KMS-11 (cell line): ENCODE measurements around the gene TMEM272.

Experiments used
- H2AFZ ChIP-seq: fragments of 200-600 bp; sonication (generic); 2 replicates; pipeline ENCODE4 v1.6.1; 2016; ENCODE audit warnings: antibody characterized with exemption, mixed run types, low read depth
- H3K27ac ChIP-seq: fragments of 200-600 bp; sonication (generic); 2 replicates; pipeline ENCODE4 v1.6.1; 2016; ENCODE audit warnings: mild to moderate bottlenecking, mixed run types
- H3K27me3 ChIP-seq: fragments of 200-600 bp; sonication (generic); 2 replicates; pipeline ENCODE4 v1.6.1; 2017; ENCODE audit warnings: mild to moderate bottlenecking, low read depth, mixed run types, moderate library complexity; ENCODE audit not compliant: insufficient read depth
- H3K36me3 ChIP-seq: fragments of 200-600 bp; sonication (generic); 2 replicates; pipeline ENCODE4 v1.6.1; 2017; ENCODE audit warnings: mild to moderate bottlenecking, mixed run types; ENCODE audit not compliant: insufficient read depth
- H3K4me1 ChIP-seq: fragments of 200-600 bp; sonication (generic); 2 replicates; pipeline ENCODE4 v1.6.1; 2016; ENCODE audit warnings: mild to moderate bottlenecking, low read depth, mixed run types; ENCODE audit not compliant: poor library complexity, severe bottlenecking
- H3K4me2 ChIP-seq: fragments of 200-600 bp; sonication (generic); 2 replicates; pipeline ENCODE4 v1.7.0; 2016; ENCODE audit warnings: mild to moderate bottlenecking, mixed run types
- H3K4me3 ChIP-seq: fragments of 200-600 bp; sonication (generic); IDR thresholded peaks from 2 replicates; pipeline ENCODE4 v1.6.1; 2017; ENCODE audit warnings: low read depth, low read length, mixed read lengths; ENCODE audit not compliant: insufficient read depth
- H3K79me2 ChIP-seq: fragments of 200-600 bp; sonication (generic); 2 replicates; pipeline ENCODE4 v1.6.1; 2016; ENCODE audit warnings: low read depth, mixed run types; ENCODE audit not compliant: insufficient read depth
- H3K9ac ChIP-seq: fragments of 200-600 bp; sonication (generic); 2 replicates; pipeline ENCODE4 v1.6.1; 2016; ENCODE audit warnings: mild to moderate bottlenecking, mixed run types
- H4K20me1 ChIP-seq: fragments of 200-600 bp; sonication (generic); 2 replicates; pipeline ENCODE4 v1.6.1; 2016; ENCODE audit warnings: mild to moderate bottlenecking, mixed run types; ENCODE audit not compliant: insufficient read depth
- CTCF ChIP-seq: fragments of 200-600 bp; sonication (generic); conservative IDR thresholded peaks from 2 replicates; pipeline ENCODE4 v1.6.1; 2017; ENCODE audit warnings: low read depth, mild to moderate bottlenecking, antibody characterized with exemption, low read length, moderate library complexity, mixed read lengths

The TMEM272 gene

GRCh38 chr13:51838240-51838846 is 6.6 kb downstream of the TMEM272 start:
- Histone ChIP-seq H4K20me1 (no peaks in the 10 kb centered on the region), H3K9ac (no peak overlapping the region), H3K36me3 (no peaks in the 10 kb centered on the region), H3K4me3 (no peak overlapping the region), H2AFZ (no peak overlapping the region), H3K4me2 (no peak overlapping the region), H3K79me2 (no peaks in the 10 kb centered on the region), H3K4me1 (no peaks in the 10 kb centered on the region), H3K27me3 (no peaks in the 10 kb centered on the region), H3K27ac (no peak overlapping the region)
- no peak for TF ChIP-seq CTCF

DNA sequence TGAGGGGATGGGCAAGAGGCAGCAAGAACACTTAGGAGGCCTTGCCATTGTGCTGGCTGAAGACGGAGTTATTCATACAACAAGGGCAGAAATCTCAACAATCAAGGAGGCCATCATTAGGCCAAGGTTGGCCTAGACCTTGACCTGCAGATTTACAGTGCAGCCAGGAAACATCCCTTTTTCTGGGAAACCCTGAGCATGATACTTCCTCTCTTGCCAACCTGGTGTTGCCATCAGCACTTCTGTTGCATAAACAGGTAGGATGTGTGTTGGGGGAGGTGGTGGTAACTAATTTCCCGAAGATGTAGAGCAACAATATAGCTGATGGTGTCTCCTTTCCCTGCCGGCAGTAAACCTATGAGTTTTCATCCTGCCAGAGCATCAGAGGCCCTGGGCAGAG is 8.0 kb downstream of the TMEM272 start:
- H2AFZ ChIP-seq: no peak overlapping the region
- H3K9ac ChIP-seq: no peak overlapping the region
- H3K4me1 ChIP-seq: no peaks in the 10 kb centered on the region
- H4K20me1 ChIP-seq: no peaks in the 10 kb centered on the region
- H3K27ac ChIP-seq: no peak overlapping the region
- no peaks in the 10 kb centered on the region for H3K79me2 ChIP-seq
- H3K27me3 ChIP-seq: no peaks in the 10 kb centered on the region
- TF ChIP-seq CTCF: no peak
- no peak overlapping the region for H3K4me3 ChIP-seq
- no peaks in the 10 kb centered on the region for H3K36me3 ChIP-seq
- no peak overlapping the region for H3K4me2 ChIP-seq

GRCh38 chr13:51834581-51835171 is 10.3 kb downstream of the TMEM272 start:
- H3K36me3 ChIP-seq: no peaks in the 10 kb centered on the region
- no peaks in the 10 kb centered on the region for H3K79me2 ChIP-seq
- no peak overlapping the region for H3K9ac ChIP-seq
- no peaks in the 10 kb centered on the region for H3K27me3 ChIP-seq
- TF ChIP-seq CTCF: no peak
- no peaks in the 10 kb centered on the region for H4K20me1 ChIP-seq
- H3K4me2 ChIP-seq: no peak overlapping the region
- H3K27ac ChIP-seq: no peak overlapping the region
- no peak overlapping the region for H2AFZ ChIP-seq
- H3K4me1 ChIP-seq: no peaks in the 10 kb centered on the region
- no peak overlapping the region for H3K4me3 ChIP-seq

DNA sequence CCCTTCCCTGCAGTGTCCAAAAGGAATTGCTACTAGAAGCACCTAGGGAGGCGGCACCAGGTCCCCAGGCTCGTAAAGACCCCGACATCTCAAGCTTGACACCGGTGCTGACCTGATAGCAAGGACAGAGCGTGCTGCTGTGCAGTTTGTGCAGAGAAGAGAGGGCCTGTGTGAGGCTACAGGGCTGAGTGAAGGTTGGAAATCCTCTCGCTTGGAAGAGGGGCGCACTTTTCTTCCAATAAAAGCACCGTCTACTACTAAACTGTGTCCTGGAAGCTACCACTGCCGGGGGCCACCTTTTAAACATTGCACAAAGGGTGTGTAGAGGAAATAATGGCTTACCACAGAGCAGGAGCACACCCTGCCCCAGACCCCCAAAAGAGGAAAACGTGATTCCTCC is 11.0 kb downstream of the TMEM272 start:
- H3K27me3 ChIP-seq: no peaks in the 10 kb centered on the region
- H3K27ac ChIP-seq: no peak overlapping the region
- no peak overlapping the region for H3K4me2 ChIP-seq
- H3K36me3 ChIP-seq: no peaks in the 10 kb centered on the region
- no peak overlapping the region for H3K9ac ChIP-seq
- H2AFZ ChIP-seq: no peak overlapping the region
- H4K20me1 ChIP-seq: no peaks in the 10 kb centered on the region
- H3K4me3 ChIP-seq: no peak overlapping the region
- H3K79me2 ChIP-seq: no peaks in the 10 kb centered on the region
- TF ChIP-seq CTCF: no peak
- H3K4me1 ChIP-seq: no peaks in the 10 kb centered on the region
